GM12864 (cell line): Measurements from ENCODE around the gene TAF1B.

Source experiments
- DNase-seq: peaks from one replicate; pipeline ENCODE4 v3.0.0-alpha.2; 2011; ENCODE audit warnings: low read depth
- H3K4me3 ChIP-seq: 2 replicates; pipeline ENCODE4 v1.5.1; 2011; ENCODE audit warnings: mild to moderate bottlenecking, low read depth, low read length, control low read depth
- CTCF ChIP-seq: IDR thresholded peaks from 2 replicates; pipeline ENCODE4 v1.5.1; 2011; ENCODE audit warnings: low read depth, mild to moderate bottlenecking, moderate library complexity, low read length, control low read depth, inconsistent platforms; ENCODE audit errors: missing control alignments

Gene TAF1B

GRCh38 chr2:9797681-9798556 lies 45.4 kb upstream of the TAF1B start:
- no peak overlapping the region for H3K4me3 ChIP-seq
- no peak for TF ChIP-seq CTCF
- no peak for DNase-seq

DNA sequence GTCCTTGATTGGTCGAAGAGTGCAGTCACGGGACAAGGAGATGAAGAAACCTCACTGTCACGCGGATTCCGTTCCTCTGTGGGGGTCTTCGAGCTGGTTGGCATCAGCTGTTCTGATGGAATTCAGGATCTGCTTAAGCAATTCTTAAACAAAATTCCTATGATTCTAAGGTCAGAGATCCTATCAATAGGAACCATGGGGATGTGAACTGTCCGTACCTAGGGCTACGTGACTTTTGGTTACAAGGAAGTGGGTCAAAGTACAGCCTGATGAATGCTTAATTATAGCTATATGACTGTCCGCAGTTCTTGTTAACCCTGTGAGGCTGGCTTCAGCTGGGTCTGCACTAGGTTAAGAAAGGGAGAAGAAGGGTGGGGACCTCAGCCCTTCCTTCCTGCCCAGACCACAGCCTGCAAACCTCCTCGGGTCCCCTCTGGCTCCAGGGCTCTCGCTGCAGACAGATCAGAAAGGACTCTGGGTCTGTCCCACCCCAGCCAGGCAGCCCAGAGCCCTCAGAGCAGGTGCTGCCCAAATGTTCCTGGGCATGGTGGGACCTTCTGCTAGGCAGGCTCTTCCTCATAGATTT lies 44.2 kb upstream of the TAF1B start:
- TF ChIP-seq CTCF: no peak
- no peak overlapping the region for H3K4me3 ChIP-seq
- DNase-seq: peak; percentile 12

DNA sequence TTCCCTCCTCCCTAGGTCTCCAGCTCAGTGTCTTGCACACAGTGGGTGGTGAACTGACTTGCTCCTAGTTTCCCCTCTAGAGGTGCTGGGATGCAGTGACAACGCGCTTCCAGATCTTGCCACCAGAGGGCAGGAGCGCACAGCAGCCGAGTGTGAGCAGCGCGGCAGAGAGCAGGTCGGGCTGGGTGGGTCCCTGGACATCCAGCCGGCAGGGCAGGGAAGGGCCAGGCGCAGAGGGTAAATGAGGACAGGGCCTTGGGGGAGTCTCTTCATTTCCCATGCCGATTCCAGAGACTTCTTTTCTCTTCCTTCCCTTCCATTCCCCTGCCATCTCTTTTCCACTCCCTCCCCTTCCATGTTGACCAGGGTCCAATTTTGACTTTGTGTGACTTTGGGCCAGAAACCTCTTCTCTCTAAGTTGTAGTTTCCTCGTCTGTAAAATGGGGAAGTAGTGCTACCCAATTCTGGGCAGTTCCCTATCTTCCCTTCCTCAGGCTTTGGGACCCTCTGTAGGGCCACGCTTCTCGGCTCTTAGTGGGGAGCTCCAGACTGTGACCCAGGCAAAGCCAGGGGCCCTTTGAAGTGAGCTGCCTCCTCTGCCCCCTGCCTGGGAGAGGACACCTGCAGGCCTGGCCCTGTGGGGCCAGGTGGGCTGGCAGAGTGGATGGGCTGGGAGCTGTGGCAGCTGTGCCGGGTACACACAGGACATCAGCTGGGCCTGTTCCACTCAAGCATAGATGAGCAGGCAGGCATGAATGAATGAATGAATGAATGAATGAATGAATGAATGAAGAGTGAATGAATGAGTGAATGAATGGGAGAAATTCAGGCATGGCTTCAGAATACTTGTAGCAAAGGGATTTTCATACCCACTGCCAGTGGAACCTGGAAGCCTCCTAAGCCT lies 43.3 kb upstream of the TAF1B start:
- H3K4me3 ChIP-seq: no peak overlapping the region
- peak; percentile 31 for DNase-seq
- TF ChIP-seq CTCF: peak; percentile 98

DNA sequence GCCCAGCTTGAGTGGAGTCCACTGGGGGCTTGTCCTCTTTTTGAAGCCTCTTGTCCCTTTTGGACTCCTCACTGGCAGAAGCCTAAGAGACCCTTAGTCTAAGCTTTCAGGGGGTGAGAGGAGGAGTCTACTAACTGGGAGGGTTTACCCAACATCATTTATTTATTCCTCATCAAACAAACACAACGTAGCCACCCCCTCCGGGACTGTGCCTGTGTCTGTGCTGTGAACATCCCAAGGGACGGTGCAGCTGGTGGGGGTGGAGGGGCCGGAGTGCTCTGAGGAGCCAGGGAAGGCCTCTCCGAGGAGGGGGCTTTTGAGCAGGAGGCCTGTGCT lies 42.7 kb upstream of the TAF1B start:
- TF ChIP-seq CTCF: no peak
- no peak for DNase-seq
- H3K4me3 ChIP-seq: no peak overlapping the region

- no peak for TF ChIP-seq CTCF
- peak; percentile 34 for DNase-seq
- no peak overlapping the region for H3K4me3 ChIP-seq
These were observed 42.1 kb upstream of the TAF1B start for GRCh38 chr2:9800975-9801726.

- H3K4me3 ChIP-seq: no peak overlapping the region
- TF ChIP-seq CTCF: no peak
- no peak for DNase-seq
These were observed 40.7 kb upstream of the TAF1B start for GRCh38 chr2:9802576-9802993.
